ENCODE data around the gene TOMM70. TPM values are rescaled to one million over a fixed set of nuclear protein-coding genes. Genes with fewer than 3 reads are reported as not detected.
"Not testable (repeated sequence)": the region's sequence is repeated elsewhere in the genome, so short reads cannot be mapped to it uniquely, and the experiment has no call there.

Gene TOMM70
- polyA plus RNA-seq, 10 donors, result 49.5 to 72.5 (median 54.6) TPM

GRCh38 chr3:100329800-100330489 is 70.9 kb downstream of the TOMM70 start:
- DNase-seq, result no peak

GRCh38 chr3:100327377-100327776 is 73.5 kb downstream of the TOMM70 start:
- not testable (repeated sequence) for DNase-seq

GRCh38 chr3:100325827-100326226 is 75.1 kb downstream of the TOMM70 start:
- no peak for DNase-seq

- no peak for DNase-seq
Observed at GRCh38 chr3:100324044-100324443, 76.8 kb downstream of the TOMM70 start.

GRCh38 chr3:100319951-100320350 is 80.9 kb downstream of the TOMM70 start:
- no peak for DNase-seq

- DNase-seq, result no peak
Observed at GRCh38 chr3:100317912-100318311, 83.0 kb downstream of the TOMM70 start.

- peak; percentile 33 to 67 (median 42) for DNase-seq
Observed at GRCh38 chr3:100316641-100317069, 84.2 kb downstream of the TOMM70 start.

Other genes with a start within 250 kb of the TOMM70 start
- gene TBC1D23, start 140.1 kb downstream of the TOMM70 start, polyA plus RNA-seq (ENCODE audit: insufficient read length in 10 of 10), result 10 to 100 TPM; 28.2 to 41.4 (median 33.6) TPM
- gene NIT2, start 66.3 kb downstream of the TOMM70 start, polyA plus RNA-seq (ENCODE audit: insufficient read length in 10 of 10), result 10 to 100 TPM; 23.1 to 33.6 (median 26.3) TPM
- gene LNP1, start 450 bp upstream of the TOMM70 start, polyA plus RNA-seq (ENCODE audit: insufficient read length in 10 of 10), result 1 to 10 TPM; 4.8 to 8.1 (median 6.4) TPM
- gene TMEM45A, start 91.5 kb upstream of the TOMM70 start, polyA plus RNA-seq (ENCODE audit: insufficient read length in 10 of 10), result 10 to 100 TPM; 16.0 to 38.5 (median 22.4) TPM
- gene ADGRG7, start 208.5 kb upstream of the TOMM70 start, polyA plus RNA-seq (ENCODE audit: insufficient read length in 10 of 10), result under 1 TPM in 1 of 10 donors, not detected in 9; 0.04 TPM